Measurements from ENCODE around the gene SLC27A6.
"Not testable (repeated sequence)": the region's sequence is repeated elsewhere in the genome, so short reads cannot be mapped to it uniquely, and the experiment has no call there.

Gene SLC27A6

GRCh38 chr5:128965011-128965637 lies at the start of gene SLC27A6:
TSS of gene SLC27A6 (plus strand) at chr5:128965488. CDS start at chr5:128966138, 650 bp downstream.
- DNase-seq: no peak

GRCh38 chr5:128919542-128919941 lies 45.7 kb upstream of the SLC27A6 start:
- DNase-seq: no peak

- DNase-seq: no peak
These were observed 44.7 kb upstream of the SLC27A6 start for GRCh38 chr5:128920345-128921215.

GRCh38 chr5:128924299-128924698 lies 41.0 kb upstream of the SLC27A6 start:
- no peak for DNase-seq

GRCh38 chr5:128925973-128926372 lies 39.3 kb upstream of the SLC27A6 start:
- DNase-seq: no peak

- DNase-seq: no peak
These were observed 37.6 kb upstream of the SLC27A6 start for GRCh38 chr5:128927644-128928043.

GRCh38 chr5:128932232-128932631 lies 33.1 kb upstream of the SLC27A6 start:
- not testable (repeated sequence) for DNase-seq

GRCh38 chr5:128943100-128943499 lies 22.2 kb upstream of the SLC27A6 start:
- DNase-seq: not testable (repeated sequence)

GRCh38 chr5:128949847-128950546 lies 15.3 kb upstream of the SLC27A6 start:
- no peak for DNase-seq

GRCh38 chr5:128951301-128951700 lies 14.0 kb upstream of the SLC27A6 start:
- not testable (repeated sequence) for DNase-seq

- no peak for DNase-seq
These were observed 9.1 kb upstream of the SLC27A6 start for GRCh38 chr5:128956164-128956563.

- no peak for DNase-seq
These were observed 3.1 kb upstream of the SLC27A6 start for GRCh38 chr5:128962211-128962610.

GRCh38 chr5:128965638-128966302 lies 482 bp downstream of the SLC27A6 start:
- no peak for DNase-seq

GRCh38 chr5:128966375-128966774 lies 1.1 kb downstream of the SLC27A6 start:
- no peak for DNase-seq

- no peak for DNase-seq
These were observed 1.6 kb downstream of the SLC27A6 start for GRCh38 chr5:128966846-128967245.

- no peak for DNase-seq
These were observed 8.0 kb downstream of the SLC27A6 start for GRCh38 chr5:128973244-128973643.

- DNase-seq: no peak
These were observed 9.3 kb downstream of the SLC27A6 start for GRCh38 chr5:128974567-128974966.

GRCh38 chr5:128979761-128980160 lies 14.5 kb downstream of the SLC27A6 start:
- no peak for DNase-seq

- no peak for DNase-seq
These were observed 15.6 kb downstream of the SLC27A6 start for GRCh38 chr5:128980917-128981316.

GRCh38 chr5:128984480-128984879 lies 19.2 kb downstream of the SLC27A6 start:
- DNase-seq: no peak

- DNase-seq: no peak
These were observed 23.2 kb downstream of the SLC27A6 start for GRCh38 chr5:128988476-128988875.

- no peak for DNase-seq
These were observed 36.7 kb downstream of the SLC27A6 start for GRCh38 chr5:129001841-129002526.

GRCh38 chr5:129002527-129002842 lies 37.2 kb downstream of the SLC27A6 start:
- no peak for DNase-seq
